Loucy (cell line): ENCODE results near the gene DNAH14.

Source experiments
- CTCF ChIP-seq: fragments of 200-600 bp; sonication (generic); conservative IDR thresholded peaks from 2 replicates; pipeline ENCODE4 v1.5.1; 2014; ENCODE audit warnings: mild to moderate bottlenecking, antibody characterized with exemption, low read length
- EZH2phosphoT487 ChIP-seq: fragments of 200-600 bp; IDR thresholded peaks from 2 replicates; pipeline ENCODE4 v1.6.1; 2018; ENCODE audit warnings: antibody characterized with exemption, mild to moderate bottlenecking, moderate library complexity, borderline replicate concordance

GRCh38 chr1:224901087-224901810, 28.2 kb upstream of the DNAH14 start:
- TF ChIP-seq CTCF = no peak
- TF ChIP-seq EZH2phosphoT487 = no peak
